ENCODE results near the gene FN1.

DNA sequence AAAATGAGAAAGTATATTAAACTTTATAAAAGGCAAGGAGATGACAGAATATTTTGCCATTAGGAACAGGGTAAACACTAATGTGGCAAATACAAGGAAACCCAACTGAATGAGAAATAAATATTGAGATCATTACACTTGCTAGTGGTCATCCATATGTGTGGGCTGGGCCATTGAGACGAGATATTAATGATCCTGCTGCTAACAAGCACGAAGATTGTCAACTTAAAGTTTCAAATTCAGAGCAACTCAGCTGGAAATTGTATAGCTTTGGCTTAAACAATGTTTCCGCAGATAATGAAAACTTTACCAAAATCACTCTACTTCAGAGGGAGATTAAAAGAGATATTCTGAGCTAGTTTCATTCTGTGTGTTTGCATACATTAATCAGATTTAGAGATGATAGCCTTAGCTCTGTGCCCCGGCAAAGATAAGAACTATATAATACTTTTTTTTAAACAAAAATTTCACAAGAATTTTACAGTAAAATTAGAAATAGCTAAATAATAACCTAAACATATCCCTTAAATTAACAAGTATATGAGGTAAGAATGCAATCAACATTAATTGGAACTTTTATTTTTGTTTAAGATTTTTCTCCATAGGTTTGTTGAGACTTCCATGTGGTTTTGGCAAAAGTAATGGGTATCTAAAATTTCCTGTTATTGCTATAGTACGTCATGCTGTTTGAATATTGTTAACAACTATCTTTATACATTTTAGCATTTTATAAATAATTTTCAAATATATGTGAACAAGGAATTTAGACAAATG is 40.0 kb downstream of the FN1 start:
- TF ChIP-seq, protein P1, sequence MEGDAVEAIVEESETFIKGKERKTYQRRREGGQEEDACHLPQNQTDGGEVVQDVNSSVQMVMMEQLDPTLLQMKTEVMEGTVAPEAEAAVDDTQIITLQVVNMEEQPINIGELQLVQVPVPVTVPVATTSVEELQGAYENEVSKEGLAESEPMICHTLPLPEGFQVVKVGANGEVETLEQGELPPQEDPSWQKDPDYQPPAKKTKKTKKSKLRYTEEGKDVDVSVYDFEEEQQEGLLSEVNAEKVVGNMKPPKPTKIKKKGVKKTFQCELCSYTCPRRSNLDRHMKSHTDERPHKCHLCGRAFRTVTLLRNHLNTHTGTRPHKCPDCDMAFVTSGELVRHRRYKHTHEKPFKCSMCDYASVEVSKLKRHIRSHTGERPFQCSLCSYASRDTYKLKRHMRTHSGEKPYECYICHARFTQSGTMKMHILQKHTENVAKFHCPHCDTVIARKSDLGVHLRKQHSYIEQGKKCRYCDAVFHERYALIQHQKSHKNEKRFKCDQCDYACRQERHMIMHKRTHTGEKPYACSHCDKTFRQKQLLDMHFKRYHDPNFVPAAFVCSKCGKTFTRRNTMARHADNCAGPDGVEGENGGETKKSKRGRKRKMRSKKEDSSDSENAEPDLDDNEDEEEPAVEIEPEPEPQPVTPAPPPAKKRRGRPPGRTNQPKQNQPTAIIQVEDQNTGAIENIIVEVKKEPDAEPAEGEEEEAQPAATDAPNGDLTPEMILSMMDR (conservative IDR thresholded peaks at IDR 0.05 in 1 of 2, IDR thresholded peaks at IDR 0.05 in 1 of 2; ENCODE audit: extremely low read depth in 1 of 2, insufficient read depth in 1 of 2, low read depth in 1 of 2, low read length in 2 of 2): no peak
- TF ChIP-seq EZH2 (IDR thresholded peaks at IDR 0.05; ENCODE audit: borderline replicate concordance, low read length): no peak

Measured in mammary epithelial cell (primary cell).